ENCODE measurements around the gene PLCH1. TPM values are rescaled to one million over a fixed set of nuclear protein-coding genes. Genes with fewer than 3 reads are reported as not detected.

PLCH1 gene
- total RNA-seq, 1 experiment from 2014 or later = 1.4 TPM

GRCh38 chr3:155453512-155453911, 291.4 kb downstream of the PLCH1 start:
- no peaks in the 10 kb centered on the region for H3K9me2 ChIP-seq (ENCODE audit: insufficient read depth)
- intact Hi-C loops (cut with micrococcal nuclease; ENCODE audit: unreplicated experiment) = no loop called here
- H3K36me3 ChIP-seq (ENCODE audit: low read depth) = no peaks in the 10 kb centered on the region
- TF ChIP-seq CTCF (conservative IDR thresholded peaks at IDR 0.05) (no peak), EZH2 (IDR thresholded peaks at IDR 0.05; ENCODE audit: low read depth) (no peak)
- no peaks in the 10 kb centered on the region for H3K4me1 ChIP-seq (replicated peaks; ENCODE audit: insufficient read depth)
- no peaks in the 10 kb centered on the region for H3K27me3 ChIP-seq (ENCODE audit: insufficient read depth, low read depth)
- CTCF ChIA-PET = no interaction called here
- H3K9me3 ChIP-seq (ENCODE audit: insufficient read depth, low read depth) = 0 out of 2 replicates have a peak, but pooled peaks cover 4% of the 10 kb centered on the region
- H3K79me2 ChIP-seq (ENCODE audit: low read depth) = no peaks in the 10 kb centered on the region
- POLR2A ChIA-PET (ENCODE audit: unreplicated experiment) = no interaction called here
- H3K4me2 ChIP-seq = no peak overlapping the region
- H3F3A ChIP-seq (ENCODE audit: insufficient read depth, low read depth) = no peaks in the 10 kb centered on the region
- H3K27ac ChIP-seq = no peak overlapping the region
- H2AFZ ChIP-seq = no peak overlapping the region
- no TSS peak for BruUV-seq (replicated peaks)
- no peak for DNase-seq
- no peaks in the 10 kb centered on the region for H4K20me1 ChIP-seq (ENCODE audit: insufficient read depth)
- no peak overlapping the region for H3K4me3 ChIP-seq

GRCh38 chr3:155449613-155450267, 295.1 kb downstream of the PLCH1 start:
- H3F3A ChIP-seq (ENCODE audit: insufficient read depth, low read depth) = no peaks in the 10 kb centered on the region
- H3K27ac ChIP-seq = no peak overlapping the region
- 0 out of 2 replicates have a peak, but pooled peaks cover 4% of the 10 kb centered on the region for H3K9me3 ChIP-seq (ENCODE audit: insufficient read depth, low read depth)
- no peaks in the 10 kb centered on the region for H3K27me3 ChIP-seq (ENCODE audit: insufficient read depth, low read depth)
- no peak for DNase-seq
- no peaks in the 10 kb centered on the region for H3K4me1 ChIP-seq (replicated peaks; ENCODE audit: insufficient read depth)
- intact Hi-C loops (cut with micrococcal nuclease; ENCODE audit: unreplicated experiment) = no loop called here
- H3K36me3 ChIP-seq (ENCODE audit: low read depth) = no peaks in the 10 kb centered on the region
- TF ChIP-seq EZH2 (IDR thresholded peaks at IDR 0.05; ENCODE audit: low read depth) (no peak), CTCF (conservative IDR thresholded peaks at IDR 0.05) (no peak)
- no peak overlapping the region for H3K4me3 ChIP-seq
- no peaks in the 10 kb centered on the region for H3K79me2 ChIP-seq (ENCODE audit: low read depth)
- CTCF ChIA-PET = no interaction called here
- BruUV-seq (replicated peaks) = no TSS peak
- no peaks in the 10 kb centered on the region for H4K20me1 ChIP-seq (ENCODE audit: insufficient read depth)
- POLR2A ChIA-PET (ENCODE audit: unreplicated experiment) = no interaction called here
- H3K9me2 ChIP-seq (ENCODE audit: insufficient read depth) = no peaks in the 10 kb centered on the region
- H2AFZ ChIP-seq = no peak overlapping the region
- H3K4me2 ChIP-seq = no peak overlapping the region

- H3K9me2 ChIP-seq (ENCODE audit: insufficient read depth) = no peaks in the 10 kb centered on the region
Observed at GRCh38 chr3:155448531-155448930, 296.3 kb downstream of the PLCH1 start.

More at GRCh38 chr3:155448531-155448930, 296.3 kb downstream of the PLCH1 start:
- H3K79me2 ChIP-seq (ENCODE audit: low read depth) = no peaks in the 10 kb centered on the region
- H3K4me1 ChIP-seq (replicated peaks; ENCODE audit: insufficient read depth) = no peaks in the 10 kb centered on the region
- intact Hi-C loops (cut with micrococcal nuclease; ENCODE audit: unreplicated experiment) = no loop called here
- no TSS peak for BruUV-seq (replicated peaks)
- TF ChIP-seq EZH2 (IDR thresholded peaks at IDR 0.05; ENCODE audit: low read depth) (no peak), CTCF (conservative IDR thresholded peaks at IDR 0.05) (no peak)
- no peak overlapping the region for H3K4me3 ChIP-seq
- H3K9me3 ChIP-seq (ENCODE audit: insufficient read depth, low read depth) = 0 out of 2 replicates have a peak, but pooled peaks cover 4% of the 10 kb centered on the region
- no peaks in the 10 kb centered on the region for H3K36me3 ChIP-seq (ENCODE audit: low read depth)
- no peaks in the 10 kb centered on the region for H3F3A ChIP-seq (ENCODE audit: insufficient read depth, low read depth)
- H3K27ac ChIP-seq = no peak overlapping the region
- no peaks in the 10 kb centered on the region for H4K20me1 ChIP-seq (ENCODE audit: insufficient read depth)
- peak overlapping the region; percentile 37; the same call in 1 of the 2 replicates for H2AFZ ChIP-seq
- CTCF ChIA-PET = interaction anchor here (0.6 kb wide), 1 partner anchor 1351 kb away, joined by 4 read pairs; no protein-coding TSS in a partner anchor
- H3K4me2 ChIP-seq = no peak overlapping the region
- POLR2A ChIA-PET (ENCODE audit: unreplicated experiment) = no interaction called here
- DNase-seq = no peak
- H3K27me3 ChIP-seq (ENCODE audit: insufficient read depth, low read depth) = no peaks in the 10 kb centered on the region
